ENCODE measurements around the gene RPTOR. TPM values are rescaled to one million over a fixed set of nuclear protein-coding genes. Genes with fewer than 3 reads are reported as not detected.

RPTOR gene
- total and polyA plus RNA-seq, 10 of the 15 experiments (the other 5 are each of a cell fraction or from before 2014, with no cell fraction given), result 0.18 to 32.1 (median 7.8) TPM

DNA sequence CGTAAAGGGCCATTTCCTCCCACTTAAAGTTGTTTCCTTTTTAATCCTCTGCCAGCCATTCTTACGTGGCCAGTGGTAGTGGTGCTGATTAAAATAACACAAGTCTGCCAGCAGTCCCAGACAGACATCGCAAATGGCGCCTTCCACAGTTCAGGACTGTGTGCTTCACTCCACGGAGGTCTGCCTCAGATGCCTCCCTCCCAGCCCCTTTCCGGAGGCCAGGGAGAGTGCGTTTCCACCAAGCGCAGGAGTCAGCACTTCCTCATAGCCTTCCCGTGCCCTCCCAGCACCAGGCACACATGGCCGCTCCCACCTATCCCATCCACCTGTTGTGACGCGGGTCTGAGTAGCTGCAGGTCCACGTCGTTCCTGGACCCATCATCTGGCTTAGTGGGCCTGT lies 205.6 kb downstream of the RPTOR start:
- ChIA-PET CTCF (no interaction called here), SMC1A (ENCODE audit: uncharacterized antibody, unreplicated experiment) (no interaction called here), POLR2A (no interaction called here), RAD21 (ENCODE audit: unreplicated experiment) (no interaction called here)
- H4K20me1 ChIP-seq (ENCODE audit: control insufficient read depth, insufficient read depth), result no peaks in the 10 kb centered on the region
- in situ Hi-C loops (cut with MboI), result no loop called here
- ATAC-seq (no peak), FAIRE-seq (no peak), DNase-seq (ENCODE audit: low read depth, low spot score) (no peak)
- no peak overlapping the region for H2AFZ ChIP-seq (ENCODE audit: control insufficient read depth, low read depth, low read length)
- 78% methylated on average over 14 of the region's 14 CpGs for WGBS (ENCODE audit: insufficient coverage, insufficient replicate concordance, low lambda C conversion rate, missing lambda C conversion rate)
- no peak overlapping the region for H3K4me2 ChIP-seq (ENCODE audit: control insufficient read depth, insufficient read depth)
- H3K79me2 ChIP-seq (ENCODE audit: control insufficient read depth, insufficient read depth, low read length), result no peaks in the 10 kb centered on the region
- H3K4me3 ChIP-seq, result no peak overlapping the region
- no peak overlapping the region for H3K9ac ChIP-seq (ENCODE audit: control insufficient read depth, insufficient read depth, low read length)
- intact Hi-C loops (cut with micrococcal nuclease; ENCODE audit: unreplicated experiment), result no loop called here
- no TSS peak for BruUV-seq (replicated peaks)
- H3K9me3 ChIP-seq (replicated peaks; ENCODE audit: control insufficient read depth, insufficient read depth, low read length), result no peaks in the 10 kb centered on the region
- peaks cover 5 to 9% of the 10 kb centered on the region in 2 experiments; a peak in 3 of 4 replicates for H3K36me3 ChIP-seq (ENCODE audit: control insufficient read depth in 2 of 2, insufficient read depth in 2 of 2, low read length in 1 of 2)
- TF ChIP-seq MEF2B (IDR thresholded peaks at IDR 0.05; ENCODE audit: partially characterized antibody, poor library complexity, severe bottlenecking) (no peak), PAX8 (IDR thresholded peaks at IDR 0.05) (no peak), RFX5 (IDR thresholded peaks at IDR 0.05; ENCODE audit: low read depth, low read length) (no peak), MTA2 (IDR thresholded peaks at IDR 0.05; ENCODE audit: low read depth) (no peak), CEBPZ (IDR thresholded peaks at IDR 0.05; ENCODE audit: low read depth, low read length) (no peak), YY1 (IDR thresholded peaks at IDR 0.05; ENCODE audit: low read depth, low read length) (no peak), TCF3 (IDR thresholded peaks at IDR 0.05; ENCODE audit: borderline replicate concordance, insufficient read depth, low read depth, low read length) (no peak), NRF1 (conservative IDR thresholded peaks at IDR 0.05; ENCODE audit: low read depth, low read length) (no peak)
- TF ChIP-seq, protein P1, sequence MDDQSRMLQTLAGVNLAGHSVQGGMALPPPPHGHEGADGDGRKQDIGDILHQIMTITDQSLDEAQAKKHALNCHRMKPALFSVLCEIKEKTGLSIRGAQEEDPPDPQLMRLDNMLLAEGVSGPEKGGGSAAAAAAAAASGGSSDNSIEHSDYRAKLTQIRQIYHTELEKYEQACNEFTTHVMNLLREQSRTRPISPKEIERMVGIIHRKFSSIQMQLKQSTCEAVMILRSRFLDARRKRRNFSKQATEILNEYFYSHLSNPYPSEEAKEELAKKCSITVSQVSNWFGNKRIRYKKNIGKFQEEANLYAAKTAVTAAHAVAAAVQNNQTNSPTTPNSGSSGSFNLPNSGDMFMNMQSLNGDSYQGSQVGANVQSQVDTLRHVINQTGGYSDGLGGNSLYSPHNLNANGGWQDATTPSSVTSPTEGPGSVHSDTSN (IDR thresholded peaks at IDR 0.05; ENCODE audit: insufficient replicate concordance, low read depth, low read length), result no peak
- peak overlapping the region; percentile 18; the same call in 1 of the 2 replicates for H3K27ac ChIP-seq (ENCODE audit: control insufficient read depth, insufficient read depth)
- H3K4me1 ChIP-seq (ENCODE audit: control insufficient read depth, insufficient read depth, low read length), result no peaks in the 10 kb centered on the region
- H3K27me3 ChIP-seq (replicated peaks in 1 of 2; ENCODE audit: control insufficient read depth in 2 of 2, insufficient read depth in 2 of 2, low read length in 1 of 2), result no peaks in the 10 kb centered on the region
